Stomach (tissue), 9 donors: ENCODE results near the gene NAXD. TPM values are rescaled to one million over a fixed set of nuclear protein-coding genes. Genes with fewer than 3 reads are reported as not detected.
A peak's percentile ranks its signal among the peaks of the same experiment; 100 is the strongest.
"Not testable (repeated sequence)": the region's sequence is repeated elsewhere in the genome, so short reads cannot be mapped to it uniquely, and the experiment has no call there.

Experiments
- DNase-seq, 2 donors: peaks; one replicate each; pipeline versions ENCODE4 v3.0.0 to v3.0.0-alpha.2; 2013 to 2019
- H3K27ac ChIP-seq, 5 donors: fragments of 200-600 bp in 4 of 5; sonication (generic) in 4 of 5; one replicate each; pipeline ENCODE4 v1.5.1; 2013 to 2019; ENCODE audit warnings: mild to moderate bottlenecking in 1 of 5, moderate library complexity in 1 of 5
- H3K27me3 ChIP-seq, 3 donors: fragments of 200-600 bp; sonication (generic); one replicate each; pipeline ENCODE4 v1.5.1; 2017 to 2019; ENCODE audit warnings: mixed run types in 1 of 3
- H3K36me3 ChIP-seq, 4 donors: fragments of 200-600 bp; sonication (generic); 1 replicate in 3 of 4; 2 replicates in 1 of 4; pipeline ENCODE4 v1.5.1; 2016 to 2019
- H3K4me1 ChIP-seq, 4 donors: fragments of 200-600 bp; sonication (generic); one replicate each; pipeline ENCODE4 v1.5.1; 2016 to 2019
- H3K4me3 ChIP-seq, 4 donors: fragments of 200-600 bp; sonication (generic) in 3 of 4; one replicate each; pipeline ENCODE4 v1.5.1; 2016 to 2019; ENCODE audit warnings: mild to moderate bottlenecking in 1 of 4
- H3K9me3 ChIP-seq, 4 donors: fragments of 200-600 bp; sonication (generic); one replicate each; pipeline ENCODE4 v1.5.1; 2016 to 2019
- EP300 ChIP-seq: sonication (generic); formaldehyde crosslinking; IDR thresholded peaks from one replicate; pipeline ENCODE4 v1.6.1; 2017; ENCODE audit warnings: antibody characterized with exemption
- POLR2A ChIP-seq, 4 donors: fragments of 450-650 bp; IDR thresholded peaks; one replicate each; pipeline ENCODE4 v1.6.1; 2016; ENCODE audit warnings: antibody characterized with exemption in 4 of 4, control low read depth in 2 of 4, mild to moderate bottlenecking in 1 of 4, moderate library complexity in 1 of 4
- POLR2AphosphoS5 ChIP-seq, 3 donors: sonication (generic); formaldehyde crosslinking; IDR thresholded peaks; one replicate each; pipeline ENCODE4 v1.6.1; 2016; ENCODE audit warnings: antibody characterized with exemption in 3 of 3
- whole genome bisulfite sequencing, 5 donors: extraction: QIAGEN DNeasy Blood & Tissue Kit in 3 of 5; methylation state at CpG; one replicate each; pipeline versions ENCODE4 v1.1.5 to v1.1.7; 2013 to 2018; 5-methylcytosine and 5-hydroxymethylcytosine counted together
- intact Hi-C: fragments of 100-400 bp; cut with DNase I; formaldehyde crosslinking; loops from one replicate; pipeline ENCODE4 v1.15.1; 2023; ENCODE audit warnings: low total_unique reads
- polyA plus RNA-seq, 3 donors: library from polyadenylated mRNA; stranded (reverse); fragments of 200-250 nt; gene quantifications; one replicate each; pipeline ENCODE4 v1.2.3, GENCODE V29; 2013
- total RNA-seq, 5 donors: library from RNA; depleted of rRNA; stranded (reverse); fragments of >200 nt; gene quantifications; one replicate each; pipeline versions ENCODE4 v1.1.0 to v1.2.3, GENCODE V29; 2014 to 2016
- TF ChIP-seq, protein P1 (sequence below), 7 experiments: fragments of 450-650 bp in 4 of 7; fragments of 200-600 bp in 3 of 7; sonication (generic) in 3 of 7; IDR thresholded peaks; one replicate each; pipeline ENCODE4 v1.5.1; 2016 to 2019; ENCODE audit warnings: antibody characterized with exemption in 7 of 7, control low read depth in 2 of 7, mild to moderate bottlenecking in 1 of 7
- donor health status: healthy with polysubstance abuse.
- donor health status: Bipolar disorder and iron deficiency.
- donor health status: healthy.

NAXD gene
- total and polyA plus RNA-seq, 8 donors, result 25.7 to 50.7 (median 39.9) TPM

GRCh38 chr13:110665491-110666254, 50.3 kb downstream of the NAXD start:
- DNase-seq, result no peak
- H3K27ac ChIP-seq, result peak overlapping the region in 2 of 5 donors; percentile 57 to 68

GRCh38 chr13:110666255-110666533, 50.8 kb downstream of the NAXD start:
- Histone ChIP-seq H3K4me1 (no peaks in the 10 kb centered on the region), H3K36me3 (peaks cover 43 to 100% (median 94%) of the 10 kb centered on the region in 4 donors), H3K4me3 (no peak overlapping the region), H3K27ac (peak overlapping the region in 2 of 5 donors; percentile 57 to 68), H3K27me3 (no peaks in the 10 kb centered on the region), H3K9me3 (peaks cover 0 to 6% (median 0%) of the 10 kb centered on the region in 4 donors)
- intact Hi-C loops, result no loop called here
- TF ChIP-seq POLR2A (IDR thresholded peaks at IDR 0.05) (no peak), POLR2AphosphoS5 (IDR thresholded peaks at IDR 0.05) (no peak), EP300 (no peak)
- TF ChIP-seq, protein P1, sequence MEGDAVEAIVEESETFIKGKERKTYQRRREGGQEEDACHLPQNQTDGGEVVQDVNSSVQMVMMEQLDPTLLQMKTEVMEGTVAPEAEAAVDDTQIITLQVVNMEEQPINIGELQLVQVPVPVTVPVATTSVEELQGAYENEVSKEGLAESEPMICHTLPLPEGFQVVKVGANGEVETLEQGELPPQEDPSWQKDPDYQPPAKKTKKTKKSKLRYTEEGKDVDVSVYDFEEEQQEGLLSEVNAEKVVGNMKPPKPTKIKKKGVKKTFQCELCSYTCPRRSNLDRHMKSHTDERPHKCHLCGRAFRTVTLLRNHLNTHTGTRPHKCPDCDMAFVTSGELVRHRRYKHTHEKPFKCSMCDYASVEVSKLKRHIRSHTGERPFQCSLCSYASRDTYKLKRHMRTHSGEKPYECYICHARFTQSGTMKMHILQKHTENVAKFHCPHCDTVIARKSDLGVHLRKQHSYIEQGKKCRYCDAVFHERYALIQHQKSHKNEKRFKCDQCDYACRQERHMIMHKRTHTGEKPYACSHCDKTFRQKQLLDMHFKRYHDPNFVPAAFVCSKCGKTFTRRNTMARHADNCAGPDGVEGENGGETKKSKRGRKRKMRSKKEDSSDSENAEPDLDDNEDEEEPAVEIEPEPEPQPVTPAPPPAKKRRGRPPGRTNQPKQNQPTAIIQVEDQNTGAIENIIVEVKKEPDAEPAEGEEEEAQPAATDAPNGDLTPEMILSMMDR (IDR thresholded peaks at IDR 0.05), result no peak
- 88 to 96% (median 94%) methylated on average over 7 to 8 of the region's 8 CpGs for WGBS, 5 donors
- no peak for DNase-seq

More at GRCh38 chr13:110665491-110666254, 50.3 kb downstream of the NAXD start:
- no peaks in the 10 kb centered on the region for H3K27me3 ChIP-seq
- intact Hi-C loops, result no loop called here
- H3K4me3 ChIP-seq, result no peak overlapping the region
- H3K36me3 ChIP-seq, result peaks cover 43 to 100% (median 96%) of the 10 kb centered on the region in 4 donors
- WGBS, 5 donors, result 83 to 91% (median 85%) methylated on average over 23 of the region's 23 CpGs
- H3K9me3 ChIP-seq, result peaks cover 0 to 7% (median 2%) of the 10 kb centered on the region in 4 donors
- no peaks in the 10 kb centered on the region for H3K4me1 ChIP-seq
- TF ChIP-seq POLR2AphosphoS5 (IDR thresholded peaks at IDR 0.05) (no peak), EP300 (no peak), POLR2A (IDR thresholded peaks at IDR 0.05) (no peak)
- TF ChIP-seq, protein P1 (IDR thresholded peaks at IDR 0.05), result no peak

GRCh38 chr13:110669036-110669435, 53.7 kb downstream of the NAXD start:
- no peaks in the 10 kb centered on the region for H3K27me3 ChIP-seq
- no peak overlapping the region for H3K4me3 ChIP-seq
- peaks cover 0 to 6% (median 0%) of the 10 kb centered on the region in 4 donors for H3K9me3 ChIP-seq
- no peaks in the 10 kb centered on the region for H3K4me1 ChIP-seq
- intact Hi-C loops, result no loop called here
- WGBS, 5 donors, result 85 to 95% (median 92%) methylated on average over 9 of the region's 9 CpGs
- peaks cover 34 to 77% (median 66%) of the 10 kb centered on the region in 4 donors for H3K36me3 ChIP-seq
- H3K27ac ChIP-seq, result no peak overlapping the region
- DNase-seq, result no peak
- no peak for TF ChIP-seq POLR2A (IDR thresholded peaks at IDR 0.05)
- TF ChIP-seq POLR2AphosphoS5 (IDR thresholded peaks at IDR 0.05), result no peak
- TF ChIP-seq, protein P1 (IDR thresholded peaks at IDR 0.05), result no peak
- TF ChIP-seq EP300, result no peak

GRCh38 chr13:110669814-110670213, 54.5 kb downstream of the NAXD start:
- H3K4me1 ChIP-seq, H3K27ac ChIP-seq, DNase-seq, H3K4me3 ChIP-seq, H3K27me3 ChIP-seq, H3K9me3 ChIP-seq, intact Hi-C loops: not testable (repeated sequence)
- peaks cover 34 to 74% (median 60%) of the 10 kb centered on the region in 4 donors for H3K36me3 ChIP-seq
- 94 to 100% (median 97%) methylated on average over 3 to 11 of the region's 11 CpGs for WGBS, 5 donors
